Loucy (cell line): Measurements from ENCODE around the gene RAB40B.
"Not testable (repeated sequence)": the region's sequence is repeated elsewhere in the genome, so short reads cannot be mapped to it uniquely, and the experiment has no call there.

Experiments
- CTCF ChIP-seq: fragments of 200-600 bp; sonication (generic); conservative IDR thresholded peaks from 2 replicates; pipeline ENCODE4 v1.5.1; 2014; ENCODE audit warnings: mild to moderate bottlenecking, antibody characterized with exemption, low read length
- EZH2phosphoT487 ChIP-seq: fragments of 200-600 bp; IDR thresholded peaks from 2 replicates; pipeline ENCODE4 v1.6.1; 2018; ENCODE audit warnings: antibody characterized with exemption, mild to moderate bottlenecking, moderate library complexity, borderline replicate concordance

- TF ChIP-seq CTCF, EZH2phosphoT487: not testable (repeated sequence)
Measured at GRCh38 chr17:82744736-82745135, 46.2 kb upstream of the RAB40B start.
